BJ (cell line): Measurements from ENCODE around the gene RBM20. TPM values are rescaled to one million over a fixed set of nuclear protein-coding genes. Genes with fewer than 3 reads are reported as not detected.
"Not testable (repeated sequence)": the region's sequence is repeated elsewhere in the genome, so short reads cannot be mapped to it uniquely, and the experiment has no call there.

Experiments used
- CTCF ChIA-PET: fragments of 350-600 bp; formaldehyde crosslinking; extraction: SDS; loops from one replicate; lab custom pipeline; 2021; ENCODE audit warnings: antibody characterized with exemption, inconsistent platforms; lab: Yijun Ruan, JAX
- POLR2A ChIA-PET: fragments of 300-600 bp; sonication (Branson Sonifier 250); formaldehyde crosslinking; extraction: SDS; loops from one replicate; lab custom pipeline; 2021; ENCODE audit warnings: antibody characterized with exemption; lab: Charles Lee
- DNase-seq: peaks from one replicate; pipeline ENCODE4 v3.0.0-alpha.2; 2011; ENCODE audit warnings: low read depth
- H3K27me3 ChIP-seq: 2 replicates; pipeline ENCODE4 v1.6.0; 2011; ENCODE audit warnings: low read length; ENCODE audit not compliant: control insufficient read depth, insufficient read depth
- H3K36me3 ChIP-seq: 2 replicates; pipeline ENCODE4 v1.5.1; 2011; ENCODE audit warnings: low read length; ENCODE audit not compliant: control insufficient read depth, insufficient read depth
- H3K4me3 ChIP-seq: 2 replicates; pipeline ENCODE4 v1.5.1; 2011; ENCODE audit warnings: low read depth, mild to moderate bottlenecking, control low read depth, low read length
- CTCF ChIP-seq: IDR thresholded peaks from 2 replicates; pipeline ENCODE4 v1.5.1; 2011; ENCODE audit warnings: low read depth, mild to moderate bottlenecking, control low read depth, inconsistent platforms, low read length, moderate library complexity; ENCODE audit not compliant: insufficient read depth
- polyA plus RNA-seq: library from polyadenylated mRNA; depleted of rRNA; stranded (reverse); fragments of >200 nt; gene quantifications from 2 replicates; pipeline ENCODE4 v1.2.3, GENCODE V29; 2011

The RBM20 gene
- polyA plus RNA-seq, 1 experiment, result not detected

- DNase-seq, result no peak
- POLR2A ChIA-PET, result no interaction called here
- Histone ChIP-seq H3K27me3 (peaks cover 26% of the 10 kb centered on the region), H3K36me3 (no peaks in the 10 kb centered on the region), H3K4me3 (no peak overlapping the region)
- CTCF ChIA-PET, result interaction anchor here (0.7 to 1.3 kb wide), 3 partner anchors 29 to 43 kb away, joined by 3 to 4 read pairs (median 4); no protein-coding TSS in a partner anchor
- TF ChIP-seq CTCF, result no peak
Measured at GRCh38 chr10:110638319-110638718, 5.8 kb upstream of the RBM20 start.

DNA sequence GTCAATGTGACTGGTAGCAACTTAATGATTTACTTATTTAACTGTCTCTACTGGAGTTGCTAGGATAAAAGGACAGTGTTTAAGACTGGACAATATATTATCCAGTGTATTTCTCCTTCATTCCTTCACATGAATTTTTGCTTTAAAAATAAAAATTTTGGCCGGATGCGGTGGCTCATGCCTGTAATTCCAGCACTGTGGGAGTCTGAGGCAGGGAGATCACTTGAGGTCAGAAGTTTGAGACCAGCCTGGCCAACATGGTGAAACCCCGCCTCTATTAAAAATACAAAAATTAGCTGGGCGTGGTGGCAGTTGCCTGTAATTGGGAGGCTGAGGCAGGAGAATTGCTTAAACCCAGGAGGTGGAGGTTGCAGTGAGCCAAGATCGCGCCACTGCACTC lies 5.1 kb upstream of the RBM20 start:
- DNase-seq, POLR2A ChIA-PET, H3K36me3 ChIP-seq, H3K4me3 ChIP-seq: not testable (repeated sequence)
- peaks cover 30% of the 10 kb centered on the region for H3K27me3 ChIP-seq
- CTCF ChIA-PET, result interaction anchor here (1.1 to 1.3 kb wide), 2 partner anchors 33 to 42 kb away, joined by 4 read pairs; no protein-coding TSS in a partner anchor

DNA sequence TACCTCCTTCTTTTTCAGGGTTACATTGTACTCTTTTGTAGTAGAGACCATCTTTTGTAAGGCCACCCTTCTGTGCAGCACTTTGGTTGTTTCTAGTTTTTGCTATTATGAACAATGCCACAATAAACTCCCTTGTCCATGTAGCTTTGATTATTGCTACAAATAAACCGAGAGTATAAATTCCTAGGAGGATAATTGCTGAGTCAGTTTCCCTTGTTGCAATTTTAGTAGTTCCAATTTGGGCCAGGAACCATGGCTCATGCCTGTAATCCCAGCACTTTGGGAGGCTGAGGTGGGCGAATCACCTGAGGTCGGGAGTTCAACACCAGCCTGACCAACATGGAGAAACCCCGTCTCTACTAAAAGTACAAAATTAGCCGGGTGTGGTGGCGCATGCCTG lies 4.3 kb upstream of the RBM20 start:
- H3K36me3 ChIP-seq, DNase-seq, POLR2A ChIA-PET, H3K4me3 ChIP-seq: not testable (repeated sequence)
- H3K27me3 ChIP-seq, result peaks cover 29% of the 10 kb centered on the region
- CTCF ChIA-PET, result interaction anchor here (0.8 kb wide), 1 partner anchor 32 kb away, joined by 3 read pairs; no protein-coding TSS in a partner anchor

DNA sequence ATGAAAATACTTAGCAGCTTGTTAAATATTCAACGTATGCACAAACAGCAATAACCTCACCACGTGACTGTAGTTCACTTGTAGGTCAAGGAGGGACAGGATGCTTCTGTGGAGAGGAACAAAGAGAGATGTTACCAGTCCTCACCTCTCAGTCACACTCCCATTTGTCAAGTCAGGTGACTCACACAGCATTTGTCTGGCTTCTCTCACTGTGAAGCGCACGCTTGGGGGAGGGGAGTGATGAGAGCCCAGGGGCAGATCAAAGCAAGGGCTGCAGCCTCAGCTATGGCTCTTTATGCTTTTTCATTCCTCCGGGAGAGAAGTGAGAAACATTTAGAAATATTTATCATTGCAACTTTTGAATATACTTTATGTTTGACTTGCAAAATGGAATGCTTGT lies 2.9 kb upstream of the RBM20 start:
- Histone ChIP-seq H3K4me3 (no peak overlapping the region), H3K36me3 (no peaks in the 10 kb centered on the region), H3K27me3 (peaks cover 34% of the 10 kb centered on the region)
- no peak for TF ChIP-seq CTCF
- POLR2A ChIA-PET, result no interaction called here
- DNase-seq, result no peak
- CTCF ChIA-PET, result interaction anchor here (0.8 kb wide), 1 partner anchor 9 kb away, joined by 3 read pairs; no protein-coding TSS in a partner anchor

GRCh38 chr10:110642204-110643034 lies 1.7 kb upstream of the RBM20 start:
- no peaks in the 10 kb centered on the region for H3K36me3 ChIP-seq
- no peak overlapping the region for H3K4me3 ChIP-seq
- peaks cover 38% of the 10 kb centered on the region for H3K27me3 ChIP-seq
- no peak for DNase-seq
- CTCF ChIA-PET, result interaction anchor here (0.9 kb wide), 1 partner anchor 15 kb away, joined by 3 read pairs; no protein-coding TSS in a partner anchor
- POLR2A ChIA-PET, result no interaction called here
- TF ChIP-seq CTCF, result no peak

- no peak for TF ChIP-seq CTCF
- no peak overlapping the region for H3K4me3 ChIP-seq
- peaks cover 40% of the 10 kb centered on the region for H3K27me3 ChIP-seq
- no peaks in the 10 kb centered on the region for H3K36me3 ChIP-seq
- CTCF ChIA-PET, result interaction anchor here (0.9 kb wide), 1 partner anchor 16 kb away, joined by 3 read pairs; no protein-coding TSS in a partner anchor
- POLR2A ChIA-PET, result no interaction called here
- DNase-seq, result no peak
Measured at GRCh38 chr10:110643035-110643652, 992 bp upstream of the RBM20 start.
